ENCODE measurements around the gene FRRS1.

The FRRS1 gene

GRCh38 chr1:99786751-99787501 is 20.5 kb upstream of the FRRS1 start:
- Histone ChIP-seq H3K9me3 (ENCODE audit: control insufficient read depth, low read length) (no peaks in the 10 kb centered on the region), H3K27ac (ENCODE audit: low read depth, low read length, severe bottlenecking) (no peak overlapping the region), H3K4me1 (ENCODE audit: control insufficient read depth, insufficient read depth, low read length, poor library complexity, severe bottlenecking) (no peaks in the 10 kb centered on the region), H3K36me3 (ENCODE audit: control insufficient read depth, insufficient read depth, low read length) (no peaks in the 10 kb centered on the region), H3K4me3 (ENCODE audit: extremely low read depth, insufficient read depth, low read length, poor library complexity, severe bottlenecking) (no peak overlapping the region)
- 89 to 100% methylated on average over 1 to 2 of the region's 2 CpGs for whole genome bisulfite sequencing, 2 experiments (ENCODE audit: insufficient coverage in 2 of 2)

- H3K27ac ChIP-seq (ENCODE audit: low read depth, low read length, severe bottlenecking): no peak overlapping the region
- no peaks in the 10 kb centered on the region for H3K9me3 ChIP-seq (ENCODE audit: control insufficient read depth, low read length)
- no peaks in the 10 kb centered on the region for H3K4me1 ChIP-seq (ENCODE audit: control insufficient read depth, insufficient read depth, low read length, poor library complexity, severe bottlenecking)
- H3K4me3 ChIP-seq (ENCODE audit: extremely low read depth, insufficient read depth, low read length, poor library complexity, severe bottlenecking): no peak overlapping the region
- WGBS, 2 experiments (ENCODE audit: insufficient coverage in 2 of 2): no CpG with 5 or more reads among the region's 2 CpGs
- no peaks in the 10 kb centered on the region for H3K36me3 ChIP-seq (ENCODE audit: control insufficient read depth, insufficient read depth, low read length)
These were observed 18.4 kb upstream of the FRRS1 start for GRCh38 chr1:99784809-99785255.

- WGBS, 2 experiments (ENCODE audit: insufficient coverage in 2 of 2): 78% methylated on average over 1 of the region's 1 CpG; no CpG with 5 or more reads in 1 of the 2 experiments
- H3K27ac ChIP-seq (ENCODE audit: low read depth, low read length, severe bottlenecking): no peak overlapping the region
- H3K36me3 ChIP-seq (ENCODE audit: control insufficient read depth, insufficient read depth, low read length): no peaks in the 10 kb centered on the region
- H3K4me3 ChIP-seq (ENCODE audit: extremely low read depth, insufficient read depth, low read length, poor library complexity, severe bottlenecking): no peak overlapping the region
- H3K9me3 ChIP-seq (ENCODE audit: control insufficient read depth, low read length): no peaks in the 10 kb centered on the region
- H3K4me1 ChIP-seq (ENCODE audit: control insufficient read depth, insufficient read depth, low read length, poor library complexity, severe bottlenecking): no peaks in the 10 kb centered on the region
These were observed 17.7 kb upstream of the FRRS1 start for GRCh38 chr1:99784143-99784542.

DNA sequence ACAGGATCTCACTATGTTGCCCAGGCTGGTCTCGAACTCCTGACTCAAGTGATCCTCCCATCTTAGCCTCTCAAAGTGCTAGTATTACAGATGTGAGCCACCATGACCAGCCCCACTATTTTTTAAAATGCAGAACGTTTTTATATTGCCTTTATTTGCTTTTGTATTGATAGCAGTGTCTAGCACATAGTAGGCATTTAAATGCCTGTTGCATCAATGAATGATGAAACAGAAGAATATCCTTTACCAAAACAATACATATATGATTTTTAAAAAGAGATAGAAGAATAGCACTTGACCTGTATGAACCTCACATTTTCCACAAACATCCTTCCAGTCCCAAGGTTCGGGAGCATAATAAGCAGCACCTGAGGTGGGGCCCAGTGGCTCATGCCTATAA is 16.5 kb upstream of the FRRS1 start:
- H3K36me3 ChIP-seq (ENCODE audit: control insufficient read depth, insufficient read depth, low read length): no peaks in the 10 kb centered on the region
- H3K9me3 ChIP-seq (ENCODE audit: control insufficient read depth, low read length): no peaks in the 10 kb centered on the region
- WGBS, 2 experiments (ENCODE audit: insufficient coverage in 2 of 2): 83% methylated on average over 2 of the region's 3 CpGs; no CpG with 5 or more reads in 1 of the 2 experiments
- no peaks in the 10 kb centered on the region for H3K4me1 ChIP-seq (ENCODE audit: control insufficient read depth, insufficient read depth, low read length, poor library complexity, severe bottlenecking)
- no peak overlapping the region for H3K27ac ChIP-seq (ENCODE audit: low read depth, low read length, severe bottlenecking)
- no peak overlapping the region for H3K4me3 ChIP-seq (ENCODE audit: extremely low read depth, insufficient read depth, low read length, poor library complexity, severe bottlenecking)

DNA sequence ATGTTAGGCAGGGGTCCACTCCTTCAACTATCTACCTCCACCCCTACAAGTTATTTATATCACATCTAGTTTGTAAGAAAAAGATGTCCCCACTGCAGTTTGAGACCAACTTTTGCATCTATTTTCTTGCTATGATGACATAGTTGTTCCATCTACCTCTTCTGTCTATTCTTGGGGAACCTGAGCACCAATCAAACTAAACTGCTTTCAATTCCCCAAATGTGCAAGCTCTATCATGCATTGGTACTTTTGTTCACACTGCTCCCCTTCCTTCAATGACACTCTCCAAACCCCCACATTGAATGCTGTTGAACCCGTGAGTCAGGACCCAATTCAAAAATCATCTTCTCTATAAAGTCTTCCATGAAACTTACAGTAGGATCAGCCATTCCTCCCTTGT is 16.0 kb upstream of the FRRS1 start:
- Histone ChIP-seq H3K9me3 (ENCODE audit: control insufficient read depth, low read length) (no peaks in the 10 kb centered on the region), H3K27ac (ENCODE audit: low read depth, low read length, severe bottlenecking) (no peak overlapping the region), H3K36me3 (ENCODE audit: control insufficient read depth, insufficient read depth, low read length) (no peaks in the 10 kb centered on the region), H3K4me3 (ENCODE audit: extremely low read depth, insufficient read depth, low read length, poor library complexity, severe bottlenecking) (no peak overlapping the region), H3K4me1 (ENCODE audit: control insufficient read depth, insufficient read depth, low read length, poor library complexity, severe bottlenecking) (no peaks in the 10 kb centered on the region)
- WGBS, 2 experiments (ENCODE audit: insufficient coverage in 2 of 2): 77 to 88% methylated on average over 1 of the region's 1 CpG

DNA sequence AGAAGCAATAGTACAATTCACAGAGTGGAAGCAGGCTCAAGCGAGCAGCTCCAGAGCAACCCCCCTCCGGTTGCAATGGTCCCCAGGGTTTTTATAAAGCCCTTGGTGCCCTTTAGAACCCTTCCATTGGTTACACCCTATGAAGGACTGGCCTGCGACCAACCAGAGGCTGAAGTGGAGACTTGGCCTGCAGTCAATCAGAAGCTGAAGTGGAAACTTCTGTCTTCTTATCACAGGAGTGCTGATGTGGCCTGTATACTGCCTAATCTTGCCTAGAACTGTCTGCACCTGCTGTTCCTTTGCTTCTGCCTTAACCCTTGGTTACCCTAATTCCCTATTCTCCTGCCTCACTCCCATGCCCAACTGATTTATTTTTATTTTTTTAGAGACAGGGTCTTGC is 15.4 kb upstream of the FRRS1 start:
- 89 to 93% methylated on average over 3 of the region's 3 CpGs for WGBS, 2 experiments (ENCODE audit: insufficient coverage in 2 of 2)
- no peak overlapping the region for H3K4me3 ChIP-seq (ENCODE audit: extremely low read depth, insufficient read depth, low read length, poor library complexity, severe bottlenecking)
- H3K4me1 ChIP-seq (ENCODE audit: control insufficient read depth, insufficient read depth, low read length, poor library complexity, severe bottlenecking): no peaks in the 10 kb centered on the region
- H3K27ac ChIP-seq (ENCODE audit: low read depth, low read length, severe bottlenecking): no peak overlapping the region
- no peaks in the 10 kb centered on the region for H3K36me3 ChIP-seq (ENCODE audit: control insufficient read depth, insufficient read depth, low read length)
- no peaks in the 10 kb centered on the region for H3K9me3 ChIP-seq (ENCODE audit: control insufficient read depth, low read length)

DNA sequence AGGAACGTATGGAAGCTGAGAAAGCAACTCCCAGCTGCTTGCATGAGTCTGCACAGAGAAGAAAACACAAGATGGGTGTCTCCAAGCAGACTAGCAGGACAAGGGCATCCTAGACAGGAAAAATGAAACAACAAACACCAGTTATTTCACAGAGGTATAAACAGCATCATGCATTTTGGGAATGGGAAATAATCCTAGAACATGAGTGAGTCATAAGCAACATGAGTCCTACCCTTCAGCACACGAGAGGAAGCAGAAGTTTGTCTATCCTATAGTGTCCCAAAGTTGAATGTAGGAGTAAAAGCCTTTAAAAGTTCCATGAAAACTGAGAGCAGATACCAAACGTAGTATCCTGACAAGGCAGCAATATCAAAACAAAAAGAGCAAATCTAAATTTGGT is 11.3 kb upstream of the FRRS1 start:
- WGBS, 2 experiments (ENCODE audit: insufficient coverage in 2 of 2): 88% methylated on average over 2 of the region's 3 CpGs; no CpG with 5 or more reads in 1 of the 2 experiments
- Histone ChIP-seq H3K36me3 (ENCODE audit: control insufficient read depth, insufficient read depth, low read length) (no peaks in the 10 kb centered on the region), H3K4me1 (ENCODE audit: control insufficient read depth, insufficient read depth, low read length, poor library complexity, severe bottlenecking) (no peaks in the 10 kb centered on the region), H3K4me3 (ENCODE audit: extremely low read depth, insufficient read depth, low read length, poor library complexity, severe bottlenecking) (no peak overlapping the region), H3K27ac (ENCODE audit: low read depth, low read length, severe bottlenecking) (no peak overlapping the region), H3K9me3 (ENCODE audit: control insufficient read depth, low read length) (no peaks in the 10 kb centered on the region)

DNA sequence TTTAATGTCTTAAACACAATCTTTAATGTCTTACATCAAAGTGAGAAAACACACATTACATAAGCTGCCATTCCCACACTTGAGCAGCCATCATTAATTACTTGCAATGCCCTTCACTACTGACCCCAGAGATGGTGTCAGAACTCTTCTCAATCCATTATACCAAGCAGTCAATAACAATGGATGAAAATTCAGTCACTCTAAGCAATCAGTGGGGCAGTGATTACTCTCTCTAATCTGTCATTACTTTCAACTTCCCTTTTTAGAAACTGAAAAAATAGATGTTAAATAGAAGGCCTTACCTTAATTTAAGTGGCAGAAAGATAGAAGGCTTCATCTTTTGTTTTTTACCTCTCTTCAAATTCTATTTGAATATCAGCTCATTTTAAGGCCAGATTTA is 9.7 kb upstream of the FRRS1 start:
- H3K36me3 ChIP-seq (ENCODE audit: control insufficient read depth, insufficient read depth, low read length): no peaks in the 10 kb centered on the region
- no peaks in the 10 kb centered on the region for H3K9me3 ChIP-seq (ENCODE audit: control insufficient read depth, low read length)
- peaks cover 6% of the 10 kb centered on the region for H3K4me1 ChIP-seq (ENCODE audit: control insufficient read depth, insufficient read depth, low read length, poor library complexity, severe bottlenecking)
- H3K27ac ChIP-seq (ENCODE audit: low read depth, low read length, severe bottlenecking): no peak overlapping the region
- H3K4me3 ChIP-seq (ENCODE audit: extremely low read depth, insufficient read depth, low read length, poor library complexity, severe bottlenecking): no peak overlapping the region

- Histone ChIP-seq H3K4me1 (ENCODE audit: control insufficient read depth, insufficient read depth, low read length, poor library complexity, severe bottlenecking) (peaks cover 6% of the 10 kb centered on the region), H3K27ac (ENCODE audit: low read depth, low read length, severe bottlenecking) (no peak overlapping the region), H3K4me3 (ENCODE audit: extremely low read depth, insufficient read depth, low read length, poor library complexity, severe bottlenecking) (no peak overlapping the region), H3K9me3 (ENCODE audit: control insufficient read depth, low read length) (no peaks in the 10 kb centered on the region), H3K36me3 (ENCODE audit: control insufficient read depth, insufficient read depth, low read length) (no peaks in the 10 kb centered on the region)
- 100% methylated on average over 3 of the region's 3 CpGs; no CpG with 5 or more reads in 1 of the 2 experiments for WGBS, 2 experiments (ENCODE audit: insufficient coverage in 2 of 2)
These were observed 6.4 kb upstream of the FRRS1 start for GRCh38 chr1:99772809-99773208.

GRCh38 chr1:99771513-99771918 is 5.1 kb upstream of the FRRS1 start:
- peaks cover 6% of the 10 kb centered on the region for H3K4me1 ChIP-seq (ENCODE audit: control insufficient read depth, insufficient read depth, low read length, poor library complexity, severe bottlenecking)
- no peaks in the 10 kb centered on the region for H3K36me3 ChIP-seq (ENCODE audit: control insufficient read depth, insufficient read depth, low read length)
- H3K9me3 ChIP-seq (ENCODE audit: control insufficient read depth, low read length): no peaks in the 10 kb centered on the region
- H3K4me3 ChIP-seq (ENCODE audit: extremely low read depth, insufficient read depth, low read length, poor library complexity, severe bottlenecking): no peak overlapping the region
- no peak overlapping the region for H3K27ac ChIP-seq (ENCODE audit: low read depth, low read length, severe bottlenecking)

DNA sequence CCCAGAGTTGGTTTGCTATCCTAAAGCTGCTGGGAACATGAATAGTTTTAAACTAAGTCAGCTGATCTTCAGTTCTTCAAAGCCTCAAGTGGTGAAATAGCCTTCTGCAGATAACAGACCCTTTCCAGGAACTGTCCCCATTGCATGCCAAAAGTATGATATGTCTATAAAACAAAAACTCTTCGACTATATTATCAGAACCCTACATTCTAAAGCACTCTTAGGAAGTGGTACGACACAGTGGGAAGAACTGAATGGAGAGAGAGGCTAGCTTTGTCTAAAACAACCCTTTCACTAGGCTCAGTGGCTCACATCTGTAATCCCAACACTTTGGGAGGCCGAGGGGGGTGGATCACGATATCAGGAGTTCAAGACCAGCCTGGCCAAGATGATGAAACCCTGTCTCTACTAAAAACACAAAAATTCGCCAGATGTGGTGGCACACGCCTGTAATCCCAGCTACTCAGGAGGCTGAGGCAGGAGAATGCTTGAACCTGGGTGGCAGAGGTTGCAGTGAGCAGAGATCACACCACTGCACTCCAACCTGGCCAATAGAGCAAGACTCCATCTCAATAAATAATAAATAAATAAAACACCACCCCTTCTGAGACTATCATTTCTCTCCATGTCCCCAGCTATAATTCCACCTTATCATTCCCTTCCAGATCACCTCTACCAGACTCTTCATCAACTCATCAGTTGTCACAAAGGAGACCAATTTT is 2.2 kb upstream of the FRRS1 start:
- H3K4me1 ChIP-seq (ENCODE audit: control insufficient read depth, insufficient read depth, low read length, poor library complexity, severe bottlenecking): peaks cover 6% of the 10 kb centered on the region
- H3K27ac ChIP-seq (ENCODE audit: low read depth, low read length, severe bottlenecking): no peak overlapping the region
- H3K36me3 ChIP-seq (ENCODE audit: control insufficient read depth, insufficient read depth, low read length): no peaks in the 10 kb centered on the region
- no peaks in the 10 kb centered on the region for H3K9me3 ChIP-seq (ENCODE audit: control insufficient read depth, low read length)
- 83 to 86% methylated on average over 1 to 3 of the region's 6 CpGs for WGBS, 2 experiments (ENCODE audit: insufficient coverage in 2 of 2)
- no peak overlapping the region for H3K4me3 ChIP-seq (ENCODE audit: extremely low read depth, insufficient read depth, low read length, poor library complexity, severe bottlenecking)

Measured in mesodermal cell (in vitro differentiated cells).